Measurements from ENCODE around the gene KMO. TPM values are rescaled to one million over a fixed set of nuclear protein-coding genes. Genes with fewer than 3 reads are reported as not detected.

KMO gene
- total RNA-seq, 1 experiment from 2014 or later, result 0.07 TPM

- intact Hi-C loops (cut with micrococcal nuclease; ENCODE audit: unreplicated experiment), result loop anchor here (2.0 kb wide), 1 partner anchor 363 kb away; no protein-coding TSS in a partner anchor
- Histone ChIP-seq H3K4me1 (replicated peaks; ENCODE audit: insufficient read depth) (peaks cover 40% of the 10 kb centered on the region), H3K79me2 (ENCODE audit: low read depth) (peaks cover 25% of the 10 kb centered on the region), H3K27me3 (ENCODE audit: insufficient read depth, low read depth) (no peaks in the 10 kb centered on the region), H4K20me1 (ENCODE audit: insufficient read depth) (no peaks in the 10 kb centered on the region), H3K36me3 (ENCODE audit: low read depth) (0 out of 2 replicates have a peak, but pooled peaks cover 5% of the 10 kb centered on the region), H3K9me2 (ENCODE audit: insufficient read depth) (no peaks in the 10 kb centered on the region), H2AFZ (no peak overlapping the region), H3K9me3 (ENCODE audit: insufficient read depth, low read depth) (peaks cover 3% of the 10 kb centered on the region; the same call in 1 of the 2 replicates), H3K27ac (peak overlapping the region; percentile 86), H3K4me2 (peak overlapping the region; percentile 62), H3K4me3 (no peak overlapping the region), H3F3A (ENCODE audit: insufficient read depth, low read depth) (peaks cover 36% of the 10 kb centered on the region)
- CTCF ChIA-PET, result no interaction called here
- TF ChIP-seq CTCF (conservative IDR thresholded peaks at IDR 0.05) (no peak), EZH2 (IDR thresholded peaks at IDR 0.05; ENCODE audit: low read depth) (no peak)
- peak; percentile 58 to 91 for DNase-seq
- POLR2A ChIA-PET (ENCODE audit: unreplicated experiment), result interaction anchor here (0.6 to 1.7 kb wide), 4 partner anchors 24 to 212 kb away, joined by 3 to 23 read pairs (median 4); no protein-coding TSS in a partner anchor
- BruUV-seq (replicated peaks), result no TSS peak
Measured at GRCh38 chr1:241641773-241642592, 109.8 kb downstream of the KMO start.

GRCh38 chr1:241642593-241642944 is 110.4 kb downstream of the KMO start:
- H3K4me1 ChIP-seq (replicated peaks; ENCODE audit: insufficient read depth), result peaks cover 34% of the 10 kb centered on the region
- peak overlapping the region; percentile 86 for H3K27ac ChIP-seq
- no peaks in the 10 kb centered on the region for H3K9me2 ChIP-seq (ENCODE audit: insufficient read depth)
- POLR2A ChIA-PET (ENCODE audit: unreplicated experiment), result no interaction called here
- BruUV-seq (replicated peaks), result no TSS peak
- H3F3A ChIP-seq (ENCODE audit: insufficient read depth, low read depth), result peaks cover 30% of the 10 kb centered on the region
- H3K27me3 ChIP-seq (ENCODE audit: insufficient read depth, low read depth), result no peaks in the 10 kb centered on the region
- no peaks in the 10 kb centered on the region for H4K20me1 ChIP-seq (ENCODE audit: insufficient read depth)
- CTCF ChIA-PET, result no interaction called here
- peaks cover 19% of the 10 kb centered on the region for H3K79me2 ChIP-seq (ENCODE audit: low read depth)
- H2AFZ ChIP-seq, result no peak overlapping the region
- intact Hi-C loops (cut with micrococcal nuclease; ENCODE audit: unreplicated experiment), result no loop called here
- no peaks in the 10 kb centered on the region for H3K36me3 ChIP-seq (ENCODE audit: low read depth)
- no peak for TF ChIP-seq EZH2 (IDR thresholded peaks at IDR 0.05; ENCODE audit: low read depth)
- no peak for TF ChIP-seq CTCF (conservative IDR thresholded peaks at IDR 0.05)
- H3K9me3 ChIP-seq (ENCODE audit: insufficient read depth, low read depth), result peaks cover 3% of the 10 kb centered on the region; the same call in 1 of the 2 replicates
- no peak for DNase-seq
- no peak overlapping the region for H3K4me3 ChIP-seq
- no peak overlapping the region for H3K4me2 ChIP-seq

GRCh38 chr1:241644259-241644658 is 112.1 kb downstream of the KMO start:
- BruUV-seq (replicated peaks), result no TSS peak
- POLR2A ChIA-PET (ENCODE audit: unreplicated experiment), result interaction anchor here (0.6 kb wide), 1 partner anchor 1827 kb away, joined by 3 read pairs; no protein-coding TSS in a partner anchor
- no peak overlapping the region for H3K27ac ChIP-seq

More at GRCh38 chr1:241644259-241644658, 112.1 kb downstream of the KMO start:
- CTCF ChIA-PET, result no interaction called here
- intact Hi-C loops (cut with micrococcal nuclease; ENCODE audit: unreplicated experiment), result no loop called here
- H3K4me1 ChIP-seq (replicated peaks; ENCODE audit: insufficient read depth), result peaks cover 23% of the 10 kb centered on the region
- no peak overlapping the region for H3K4me2 ChIP-seq
- peaks cover 3% of the 10 kb centered on the region; the same call in 1 of the 2 replicates for H3K9me3 ChIP-seq (ENCODE audit: insufficient read depth, low read depth)
- H3K4me3 ChIP-seq, result no peak overlapping the region
- peaks cover 2% of the 10 kb centered on the region for H3K79me2 ChIP-seq (ENCODE audit: low read depth)
- no peak for DNase-seq
- no peak overlapping the region for H2AFZ ChIP-seq
- H3K27me3 ChIP-seq (ENCODE audit: insufficient read depth, low read depth), result no peaks in the 10 kb centered on the region
- H3K9me2 ChIP-seq (ENCODE audit: insufficient read depth), result no peaks in the 10 kb centered on the region; the same call in 1 of the 2 replicates
- TF ChIP-seq CTCF (conservative IDR thresholded peaks at IDR 0.05) (no peak), EZH2 (IDR thresholded peaks at IDR 0.05; ENCODE audit: low read depth) (no peak)
- peaks cover 24% of the 10 kb centered on the region for H3F3A ChIP-seq (ENCODE audit: insufficient read depth, low read depth)
- no peaks in the 10 kb centered on the region for H4K20me1 ChIP-seq (ENCODE audit: insufficient read depth)
- H3K36me3 ChIP-seq (ENCODE audit: low read depth), result no peaks in the 10 kb centered on the region
